HG02642 (cell line): Measurements from ENCODE around the gene ZFP92.

ENCODE experiments used
- ATAC-seq: cut with Tn5 transposase; IDR thresholded peaks from one replicate; pipeline ENCODE4 v1.9.1; 2021; ENCODE audit warnings: mild to moderate bottlenecking; ENCODE audit not compliant: unreplicated experiment, poor library complexity

The ZFP92 gene

GRCh38 chrX:153433781-153434285 is 22.6 kb downstream of the ZFP92 start:
- no peak for ATAC-seq

- ATAC-seq = no peak
Measured at GRCh38 chrX:153434801-153435200, 23.5 kb downstream of the ZFP92 start.

DNA sequence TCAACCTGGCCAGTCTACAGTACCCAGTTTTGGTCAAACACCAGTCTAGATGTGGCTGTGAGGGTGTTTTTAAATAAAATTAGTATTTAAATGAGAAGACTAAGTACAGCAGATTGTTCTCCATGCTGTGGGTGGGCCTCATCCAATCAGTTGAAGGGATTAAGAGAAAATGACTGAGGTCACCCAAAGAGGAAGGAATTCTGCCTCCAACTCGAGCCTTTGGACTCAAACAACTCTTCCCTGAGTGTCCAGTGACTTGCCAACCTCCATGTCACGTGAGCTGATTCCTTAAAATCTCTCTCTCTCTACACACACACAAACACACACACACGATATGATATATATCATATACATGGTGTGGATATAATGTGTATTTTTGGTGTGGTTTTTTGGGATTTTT is 24.6 kb downstream of the ZFP92 start:
- ATAC-seq = no peak

GRCh38 chrX:153438532-153438931 is 27.3 kb downstream of the ZFP92 start:
- ATAC-seq = no peak

- ATAC-seq = no peak
Measured at GRCh38 chrX:153439977-153440376, 28.7 kb downstream of the ZFP92 start.

DNA sequence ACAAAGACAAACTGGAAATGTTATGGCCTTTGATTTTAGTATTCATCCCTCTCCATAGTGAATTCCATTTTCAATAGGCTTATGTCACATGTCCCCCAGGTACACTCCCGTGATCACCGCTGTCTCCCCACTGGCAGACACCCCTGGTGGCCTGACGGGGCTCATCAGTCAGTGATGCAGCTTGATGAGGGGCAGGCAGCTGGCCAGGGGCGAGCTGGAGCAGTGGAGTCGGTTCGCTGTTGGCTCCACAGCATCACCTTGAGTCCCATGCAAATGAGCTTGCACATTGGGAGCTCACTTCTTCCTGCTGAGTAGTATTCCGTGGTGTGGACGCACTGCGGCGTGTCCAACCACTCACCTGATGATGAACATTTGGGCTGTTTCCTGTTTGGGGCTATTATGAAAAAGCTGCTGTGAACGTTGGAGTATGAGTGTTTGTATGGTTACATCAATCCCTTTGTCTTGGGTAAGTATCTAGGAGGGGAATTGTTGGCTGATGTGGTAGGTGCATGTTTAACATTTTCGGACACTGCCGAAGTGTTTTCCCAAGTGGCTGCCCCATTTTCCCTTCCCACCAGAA is 29.4 kb downstream of the ZFP92 start:
- ATAC-seq = no peak

- ATAC-seq = no peak
Measured at GRCh38 chrX:153441296-153441695, 30.0 kb downstream of the ZFP92 start.

DNA sequence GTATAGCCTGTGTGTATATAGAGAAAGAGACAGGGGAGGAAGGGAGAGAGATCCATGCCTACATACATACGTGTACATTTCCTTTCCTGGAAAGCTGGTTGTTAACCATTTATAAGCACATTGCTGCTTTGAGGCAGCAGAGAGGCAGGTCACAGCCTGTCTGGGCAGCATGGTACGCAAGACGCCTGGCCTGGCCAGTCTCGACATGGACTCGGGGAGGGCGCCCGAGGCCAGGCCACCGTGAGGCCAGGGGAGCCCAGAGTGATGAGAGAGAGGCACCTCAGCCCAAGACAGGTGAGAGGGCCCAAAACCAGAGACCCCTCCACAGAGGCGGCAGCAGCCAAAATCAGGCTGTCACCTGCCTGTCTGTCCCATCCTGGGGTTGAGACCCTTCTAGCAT is 30.7 kb downstream of the ZFP92 start:
- no peak for ATAC-seq

- ATAC-seq = no peak
Measured at GRCh38 chrX:153442463-153442862, 31.2 kb downstream of the ZFP92 start.

GRCh38 chrX:153443476-153444332 is 32.4 kb downstream of the ZFP92 start:
- ATAC-seq = no peak

DNA sequence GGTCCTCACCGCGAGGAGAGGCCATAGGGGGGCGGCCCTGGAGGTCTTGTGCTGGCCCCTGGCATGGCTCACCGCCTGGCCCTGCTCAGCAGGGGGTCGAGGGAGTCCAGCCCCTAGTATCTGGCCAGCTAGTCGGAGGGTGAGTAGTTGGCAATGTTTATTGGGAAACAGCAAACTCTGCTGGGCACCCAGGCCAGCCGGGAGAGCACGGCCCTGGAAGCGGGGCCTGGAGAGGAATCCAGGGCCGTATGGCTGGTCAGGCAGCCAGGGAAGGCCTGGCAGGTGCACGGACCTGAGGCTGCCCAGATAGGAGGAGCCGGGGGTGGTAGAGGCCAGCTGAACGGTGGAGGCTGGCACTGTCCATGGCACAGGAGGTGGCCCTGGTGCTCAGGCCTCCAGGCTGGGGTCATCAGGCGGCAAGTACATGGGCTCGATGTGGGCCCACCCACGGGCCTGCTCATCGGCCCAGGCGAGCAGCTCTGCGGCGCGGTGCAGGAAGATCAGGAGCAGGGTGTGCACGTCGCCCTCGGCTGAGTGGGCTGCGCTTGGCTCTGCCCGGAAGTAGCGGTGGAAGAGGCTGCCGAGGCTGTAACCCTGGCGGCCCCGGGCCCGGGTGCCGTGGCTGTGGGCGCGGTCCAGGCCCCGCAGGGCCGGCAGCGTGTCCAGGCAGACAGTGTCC is 33.2 kb downstream of the ZFP92 start:
- ATAC-seq = no peak

GRCh38 chrX:153445106-153445855 is 34.0 kb downstream of the ZFP92 start:
- ATAC-seq = no peak

DNA sequence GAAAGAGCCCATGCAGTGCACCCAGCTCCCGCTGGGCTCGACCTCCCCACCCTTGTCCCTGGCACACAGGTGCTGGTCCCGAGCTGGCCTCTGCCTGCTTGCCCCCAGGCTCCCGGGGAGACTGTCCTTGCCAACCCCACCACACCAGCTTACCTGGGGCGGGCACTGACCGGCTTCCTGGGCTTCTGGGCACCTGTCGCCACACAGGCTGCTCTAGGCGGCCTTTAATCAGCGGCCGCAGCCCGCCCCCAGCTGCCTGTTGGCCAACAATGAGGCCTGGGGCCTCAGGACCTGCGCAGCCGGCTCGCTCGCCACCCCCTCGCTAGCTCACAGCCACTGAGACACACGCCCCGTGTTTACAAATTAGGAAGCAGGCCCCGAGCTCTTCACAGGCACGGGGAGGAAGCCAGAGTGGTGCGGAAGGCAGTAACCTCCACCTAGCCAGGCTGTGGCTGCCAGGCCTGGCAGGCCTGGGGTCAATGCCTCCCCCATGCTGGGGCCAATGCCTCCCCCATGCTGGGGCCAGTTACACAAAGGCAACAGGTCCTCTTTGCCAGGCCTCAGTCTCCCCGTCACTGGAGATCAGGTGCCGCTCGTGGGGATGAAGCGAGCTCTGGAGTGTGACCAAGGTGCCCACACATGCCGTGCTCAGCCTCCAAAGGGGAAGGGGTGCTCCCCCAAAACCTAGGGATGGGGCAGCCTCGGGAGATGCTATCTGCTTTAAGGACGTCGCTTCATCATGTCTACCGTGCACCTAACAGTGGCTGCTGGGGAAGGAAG is 34.8 kb downstream of the ZFP92 start, which contains the start of gene TREX2:
TSS of gene TREX2 (minus strand) at position 201 of the 780 bp plus-strand sequence. CDS start 626 bp downstream, outside the sequence.
- no peak for ATAC-seq

GRCh38 chrX:153446636-153446936 is 35.3 kb downstream of the ZFP92 start:
- no peak for ATAC-seq

- no peak for ATAC-seq
Measured at GRCh38 chrX:153446950-153447580, 35.8 kb downstream of the ZFP92 start.

DNA sequence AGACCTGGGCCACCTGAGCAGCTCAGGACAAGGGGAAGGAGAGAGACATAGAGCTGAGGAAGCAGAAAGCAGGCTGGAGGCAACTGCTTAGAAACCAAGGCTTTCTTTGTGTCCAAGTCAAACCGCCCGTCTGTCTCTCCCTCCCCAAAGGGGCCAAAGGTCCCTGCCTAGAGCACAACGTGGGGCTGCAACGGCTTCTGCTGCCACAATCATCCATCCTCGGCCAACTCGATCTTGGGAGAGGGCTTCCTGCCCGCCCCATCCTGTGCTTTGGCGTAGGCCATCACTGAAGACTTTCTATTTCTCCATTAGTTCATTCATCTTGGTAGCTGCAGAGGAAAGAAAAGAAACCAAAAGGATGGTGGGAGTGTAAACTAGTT is 36.3 kb downstream of the ZFP92 start:
- no peak for ATAC-seq

- ATAC-seq = no peak
Measured at GRCh38 chrX:153448556-153449367, 37.5 kb downstream of the ZFP92 start.

GRCh38 chrX:153449368-153450113 is 38.3 kb downstream of the ZFP92 start:
- no peak for ATAC-seq
